Measurements from ENCODE around the gene RAB11A. TPM values are rescaled to one million over a fixed set of nuclear protein-coding genes. Genes with fewer than 3 reads are reported as not detected.

Gene RAB11A
- total and polyA plus RNA-seq, 2 donors (not counting 3 experiments of a cell fraction or from before 2014, with no cell fraction given), result 239 to 250 TPM

DNA sequence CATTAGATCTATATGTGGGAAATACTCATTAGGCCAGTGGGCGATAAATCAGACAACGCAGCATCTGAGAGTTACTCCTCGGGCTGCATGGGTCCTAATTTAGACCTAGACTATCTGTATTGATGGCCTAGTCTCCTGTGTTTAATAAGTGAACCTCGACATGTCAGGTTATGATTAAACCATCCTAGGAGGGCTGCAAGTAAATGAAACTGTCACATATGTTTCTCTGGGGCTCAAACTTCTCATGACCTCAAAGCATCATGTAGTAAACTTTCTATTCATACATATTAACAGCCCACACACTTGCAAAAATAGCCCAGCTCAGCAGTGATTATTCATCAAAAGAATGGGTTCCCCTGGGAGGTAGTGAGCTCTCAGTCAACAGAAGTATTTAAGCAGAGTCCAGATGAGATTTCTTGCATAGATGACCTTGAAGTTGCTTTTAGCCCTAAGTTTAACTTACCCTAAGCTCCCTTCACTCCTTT is 51.6 kb downstream of the RAB11A start:
- H3K27me3 ChIP-seq (ENCODE audit: control insufficient read depth in 2 of 2, insufficient read depth in 2 of 2, low read length in 2 of 2), result no peaks in the 10 kb centered on the region
- DNase-seq (ENCODE audit: low read depth, low spot score) (no peak), FAIRE-seq (no peak)
- no peaks in the 10 kb centered on the region for H3K9me1 ChIP-seq (replicated peaks; ENCODE audit: control insufficient read depth, extremely low read depth, insufficient read depth, low read length)
- no peak overlapping the region for H2AFZ ChIP-seq (ENCODE audit: low read depth, low read length)
- dilution Hi-C loops (cut with MboI; ENCODE audit: extremely low pct_ligation_motif_present, low sequenced_read_pairs) (no loop called here), intact Hi-C loops (cut with micrococcal nuclease) (no loop called here)
- H3K4me1 ChIP-seq (ENCODE audit: control insufficient read depth, extremely low read depth, insufficient read depth, low read length), result no peaks in the 10 kb centered on the region
- no peak overlapping the region for H3K9ac ChIP-seq (replicated peaks; ENCODE audit: extremely low read depth, insufficient read depth, low read length)
- CTCF ChIA-PET, result interaction anchor here (0.7 to 1.5 kb wide), 3 partner anchors 11 to 578 kb away, joined by 3 to 6 read pairs (median 3); no protein-coding TSS in a partner anchor
- no peak overlapping the region for H3K27ac ChIP-seq (ENCODE audit: insufficient read depth, low read depth, low read length)
- no peaks in the 10 kb centered on the region for H3K9me3 ChIP-seq (replicated peaks; ENCODE audit: control insufficient read depth, insufficient read depth, low read length)
- BruUV-seq (replicated peaks), result no TSS peak
- H3K4me2 ChIP-seq (ENCODE audit: insufficient read depth, low read length), result no peak overlapping the region
- no peaks in the 10 kb centered on the region for H3K79me2 ChIP-seq (ENCODE audit: control insufficient read depth, insufficient read depth, low read length)
- H3K36me3 ChIP-seq (ENCODE audit: control insufficient read depth in 2 of 2, extremely low read depth in 1 of 2, insufficient read depth in 2 of 2, low read length in 2 of 2), result no peaks in the 10 kb centered on the region
- POLR2A ChIA-PET, result no interaction called here
- TF ChIP-seq MAX (IDR thresholded peaks at IDR 0.05; ENCODE audit: insufficient read depth, insufficient read length), result no peak
- TF ChIP-seq JUN (IDR thresholded peaks at IDR 0.05; ENCODE audit: borderline replicate concordance, insufficient read depth, insufficient read length, low read depth), result no peak
- TF ChIP-seq CTCF (IDR thresholded peaks at IDR 0.05; ENCODE audit: extremely low read depth in 1 of 2, insufficient read depth in 1 of 2, low read depth in 1 of 2, low read length in 2 of 2), result no peak
- no peak for TF ChIP-seq EZH2 (IDR thresholded peaks at IDR 0.05; ENCODE audit: borderline replicate concordance, low read depth, low read length, severe bottlenecking)
- TF ChIP-seq MYC (IDR thresholded peaks at IDR 0.05; ENCODE audit: low read depth, low read length), result no peak
- no peak for TF ChIP-seq FOS (IDR thresholded peaks at IDR 0.05; ENCODE audit: borderline replicate concordance, insufficient read depth, low read length)
- no peaks in the 10 kb centered on the region for H4K20me1 ChIP-seq (replicated peaks; ENCODE audit: control insufficient read depth, extremely low read depth, insufficient read depth, low read length)
- no peak overlapping the region for H3K4me3 ChIP-seq (replicated peaks in 1 of 3; ENCODE audit: insufficient read depth in 1 of 3, low read depth in 1 of 3, low read length in 3 of 3)

Measured in endothelial cell of umbilical vein (primary cell).